Colon (tissue), 2 donors: ENCODE results near the gene CNTN1.

Experiments used
- FAIRE-seq: peaks from 2 replicates; lab custom pipeline; 2012; peaks lifted over from hg19 to GRCh38; lab: Jason Lieb, UNC
- donor health status: control.
- donor health status: control.

CNTN1 gene

GRCh38 chr12:41120211-41120610 is 428.0 kb downstream of the CNTN1 start:
- no peak for FAIRE-seq

DNA sequence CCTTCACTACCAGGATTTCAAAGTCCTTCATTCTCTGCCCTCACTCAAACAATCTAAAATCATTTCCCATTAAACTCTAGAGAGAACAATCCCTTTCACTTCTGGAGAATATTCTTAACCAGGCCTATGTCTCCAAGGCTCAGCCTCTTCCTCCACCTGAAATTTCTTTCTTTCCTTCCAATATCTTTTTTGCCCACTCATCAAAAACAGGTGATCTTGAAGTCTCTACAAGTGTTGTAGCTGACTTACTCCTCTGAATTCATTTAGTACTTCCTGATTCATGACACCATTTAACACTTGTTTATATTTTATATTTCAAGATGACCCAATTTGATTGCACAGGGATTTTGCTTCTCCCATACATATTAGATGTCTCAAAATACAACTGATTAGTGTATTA is 429.1 kb downstream of the CNTN1 start:
- FAIRE-seq: no peak
